Thyroid gland (tissue), 4 donors: ENCODE measurements around the gene DOCK2. TPM values are rescaled to one million over a fixed set of nuclear protein-coding genes. Genes with fewer than 3 reads are reported as not detected.

Experiments used
- DNase-seq, 2 donors: peaks; one replicate each; pipeline ENCODE4 v3.0.0-alpha.2; 2019
- H3K27ac ChIP-seq, 3 donors: fragments of 200-600 bp; sonication (generic); 1 replicate in 2 of 3; 2 replicates in 1 of 3; pipeline ENCODE4 v1.5.1; 2016 to 2019; ENCODE audit warnings: mild to moderate bottlenecking in 1 of 3, moderate library complexity in 1 of 3
- H3K27me3 ChIP-seq: fragments of 200-600 bp; sonication (generic); one replicate; pipeline ENCODE4 v1.5.1; 2019
- H3K36me3 ChIP-seq, 2 donors: fragments of 200-600 bp; sonication (generic); one replicate each; pipeline ENCODE4 v1.5.1; 2016 to 2019
- H3K4me1 ChIP-seq, 2 donors: fragments of 200-600 bp; sonication (generic); one replicate each; pipeline ENCODE4 v1.5.1; 2017 to 2019
- H3K4me3 ChIP-seq, 3 donors: fragments of 200-600 bp; sonication (generic); replicated peaks in 1 of 3; 1 replicate in 2 of 3; 2 replicates in 1 of 3; pipeline ENCODE4 v1.5.1; 2016; ENCODE audit warnings: mild to moderate bottlenecking in 1 of 3
- H3K9me3 ChIP-seq: fragments of 200-600 bp; sonication (generic); one replicate; pipeline ENCODE4 v1.5.1; 2017
- CTCF ChIP-seq, 6 experiments: fragments of 200-600 bp in 3 of 6; fragments of 450-650 bp in 3 of 6; sonication (generic) in 3 of 6; IDR thresholded peaks; one replicate each; pipeline ENCODE4 v1.5.1; 2016 to 2019; ENCODE audit warnings: antibody characterized with exemption in 6 of 6, mild to moderate bottlenecking in 2 of 6, inconsistent platforms in 1 of 6, moderate library complexity in 1 of 6
- POLR2A ChIP-seq, 2 donors: fragments of 450-650 bp; IDR thresholded peaks; one replicate each; pipeline ENCODE4 v1.6.1; 2017; ENCODE audit warnings: antibody characterized with exemption in 2 of 2, mild to moderate bottlenecking in 2 of 2, moderate library complexity in 1 of 2
- WGBS, 2 donors: methylation state at CpG; one replicate each; pipeline ENCODE4 v1.1.5; 2017; 5-methylcytosine and 5-hydroxymethylcytosine counted together
- intact Hi-C: fragments of 100-400 bp; cut with DNase I; formaldehyde crosslinking; loops from one replicate; pipeline ENCODE4 v1.15.1; 2023
- total RNA-seq, 4 donors: library from RNA; depleted of rRNA; stranded (reverse); fragments of >200 nt; gene quantifications; one replicate each; pipeline ENCODE4 v1.2.3, GENCODE V29; 2016

DOCK2 gene
- total RNA-seq, 4 donors from 2014 or later, result 4.3 to 14.1 (median 8.6) TPM

- intact Hi-C loops, result no loop called here
- Histone ChIP-seq H3K4me1 (no peaks in the 10 kb centered on the region), H3K36me3 (no peaks in the 10 kb centered on the region), H3K9me3 (no peaks in the 10 kb centered on the region), H3K27ac (no peak overlapping the region), H3K27me3 (no peaks in the 10 kb centered on the region), H3K4me3 (no peak overlapping the region)
- 77 to 90% methylated on average over 2 of the region's 2 CpGs for WGBS, 2 donors
- no peak for DNase-seq
- no peak for TF ChIP-seq CTCF (IDR thresholded peaks at IDR 0.05)
- no peak for TF ChIP-seq POLR2A (IDR thresholded peaks at IDR 0.05)
Measured at GRCh38 chr5:169992789-169993484, 355.9 kb downstream of the DOCK2 start.

- Histone ChIP-seq H3K36me3 (no peaks in the 10 kb centered on the region), H3K27ac (no peak overlapping the region), H3K4me3 (no peak overlapping the region), H3K9me3 (no peaks in the 10 kb centered on the region), H3K27me3 (no peaks in the 10 kb centered on the region), H3K4me1 (no peaks in the 10 kb centered on the region)
- intact Hi-C loops, result no loop called here
- no peak for DNase-seq
- 50 to 61% methylated on average over 2 of the region's 2 CpGs for WGBS, 2 donors
- TF ChIP-seq CTCF (IDR thresholded peaks at IDR 0.05) (no peak), POLR2A (IDR thresholded peaks at IDR 0.05) (no peak)
Measured at GRCh38 chr5:169993485-169993790, 356.4 kb downstream of the DOCK2 start.

GRCh38 chr5:169997798-169998197 is 360.7 kb downstream of the DOCK2 start:
- no peak overlapping the region for H3K27ac ChIP-seq
- H3K9me3 ChIP-seq, result no peaks in the 10 kb centered on the region
- TF ChIP-seq POLR2A (IDR thresholded peaks at IDR 0.05) (no peak), CTCF (IDR thresholded peaks at IDR 0.05) (no peak)
- intact Hi-C loops, result no loop called here
- DNase-seq, result no peak
- no peaks in the 10 kb centered on the region for H3K4me1 ChIP-seq
- no peaks in the 10 kb centered on the region for H3K36me3 ChIP-seq
- no peak overlapping the region for H3K4me3 ChIP-seq
- 81 to 89% methylated on average over 3 of the region's 3 CpGs for WGBS, 2 donors
- H3K27me3 ChIP-seq, result no peaks in the 10 kb centered on the region

GRCh38 chr5:169999621-170000020 is 362.5 kb downstream of the DOCK2 start:
- Histone ChIP-seq H3K4me1 (no peaks in the 10 kb centered on the region), H3K4me3 (no peak overlapping the region), H3K27ac (no peak overlapping the region), H3K9me3 (no peaks in the 10 kb centered on the region), H3K36me3 (no peaks in the 10 kb centered on the region), H3K27me3 (no peaks in the 10 kb centered on the region)
- DNase-seq, result no peak
- WGBS, 2 donors, result 92 to 95% methylated on average over 3 of the region's 3 CpGs
- no peak for TF ChIP-seq POLR2A (IDR thresholded peaks at IDR 0.05)
- no peak for TF ChIP-seq CTCF (IDR thresholded peaks at IDR 0.05)
- intact Hi-C loops, result no loop called here

- intact Hi-C loops, result no loop called here
- Histone ChIP-seq H3K36me3 (no peaks in the 10 kb centered on the region), H3K4me3 (no peak overlapping the region), H3K27ac (no peak overlapping the region), H3K27me3 (no peaks in the 10 kb centered on the region), H3K9me3 (no peaks in the 10 kb centered on the region), H3K4me1 (no peaks in the 10 kb centered on the region)
- no peak for DNase-seq
- TF ChIP-seq CTCF (IDR thresholded peaks at IDR 0.05) (no peak), POLR2A (IDR thresholded peaks at IDR 0.05) (no peak)
- WGBS, 2 donors, result 92 to 96% methylated on average over 2 of the region's 2 CpGs
Measured at GRCh38 chr5:170000155-170000554, 363.1 kb downstream of the DOCK2 start.
